ENCODE results near the gene HDHD2. TPM values are rescaled to one million over a fixed set of nuclear protein-coding genes. Genes with fewer than 3 reads are reported as not detected.

Gene HDHD2
- total RNA-seq, 1 experiment from 2014 or later = 24.4 TPM

GRCh38 chr18:47063096-47063495 is 87.2 kb downstream of the HDHD2 start:
- Histone ChIP-seq H3K4me3 (no peak overlapping the region), H3K9me3 (ENCODE audit: insufficient read depth, low read depth) (no peaks in the 10 kb centered on the region), H3K79me2 (ENCODE audit: low read depth) (no peaks in the 10 kb centered on the region), H3K36me3 (ENCODE audit: low read depth) (no peaks in the 10 kb centered on the region), H3K9me2 (ENCODE audit: insufficient read depth) (no peaks in the 10 kb centered on the region), H4K20me1 (ENCODE audit: insufficient read depth) (no peaks in the 10 kb centered on the region), H3K27me3 (ENCODE audit: insufficient read depth, low read depth) (no peaks in the 10 kb centered on the region), H3K4me2 (no peak overlapping the region), H3F3A (ENCODE audit: insufficient read depth, low read depth) (no peaks in the 10 kb centered on the region), H2AFZ (no peak overlapping the region), H3K4me1 (replicated peaks; ENCODE audit: insufficient read depth) (no peaks in the 10 kb centered on the region), H3K27ac (no peak overlapping the region)
- CTCF ChIA-PET = no interaction called here
- POLR2A ChIA-PET (ENCODE audit: unreplicated experiment) = no interaction called here
- no peak for DNase-seq
- no peak for TF ChIP-seq EZH2 (IDR thresholded peaks at IDR 0.05; ENCODE audit: low read depth)
- TF ChIP-seq, protein P1, sequence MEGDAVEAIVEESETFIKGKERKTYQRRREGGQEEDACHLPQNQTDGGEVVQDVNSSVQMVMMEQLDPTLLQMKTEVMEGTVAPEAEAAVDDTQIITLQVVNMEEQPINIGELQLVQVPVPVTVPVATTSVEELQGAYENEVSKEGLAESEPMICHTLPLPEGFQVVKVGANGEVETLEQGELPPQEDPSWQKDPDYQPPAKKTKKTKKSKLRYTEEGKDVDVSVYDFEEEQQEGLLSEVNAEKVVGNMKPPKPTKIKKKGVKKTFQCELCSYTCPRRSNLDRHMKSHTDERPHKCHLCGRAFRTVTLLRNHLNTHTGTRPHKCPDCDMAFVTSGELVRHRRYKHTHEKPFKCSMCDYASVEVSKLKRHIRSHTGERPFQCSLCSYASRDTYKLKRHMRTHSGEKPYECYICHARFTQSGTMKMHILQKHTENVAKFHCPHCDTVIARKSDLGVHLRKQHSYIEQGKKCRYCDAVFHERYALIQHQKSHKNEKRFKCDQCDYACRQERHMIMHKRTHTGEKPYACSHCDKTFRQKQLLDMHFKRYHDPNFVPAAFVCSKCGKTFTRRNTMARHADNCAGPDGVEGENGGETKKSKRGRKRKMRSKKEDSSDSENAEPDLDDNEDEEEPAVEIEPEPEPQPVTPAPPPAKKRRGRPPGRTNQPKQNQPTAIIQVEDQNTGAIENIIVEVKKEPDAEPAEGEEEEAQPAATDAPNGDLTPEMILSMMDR (conservative IDR thresholded peaks at IDR 0.05) = no peak
- intact Hi-C loops (cut with micrococcal nuclease; ENCODE audit: unreplicated experiment) = no loop called here
- BruUV-seq (replicated peaks) = no TSS peak

GRCh38 chr18:47062471-47062870 is 87.8 kb downstream of the HDHD2 start:
- Histone ChIP-seq H3K4me1 (replicated peaks; ENCODE audit: insufficient read depth) (no peaks in the 10 kb centered on the region), H3K9me2 (ENCODE audit: insufficient read depth) (no peaks in the 10 kb centered on the region), H3K9me3 (ENCODE audit: insufficient read depth, low read depth) (no peaks in the 10 kb centered on the region), H3K4me3 (no peak overlapping the region), H3K27me3 (ENCODE audit: insufficient read depth, low read depth) (no peaks in the 10 kb centered on the region), H4K20me1 (ENCODE audit: insufficient read depth) (no peaks in the 10 kb centered on the region), H3K4me2 (no peak overlapping the region), H2AFZ (no peak overlapping the region), H3K36me3 (ENCODE audit: low read depth) (no peaks in the 10 kb centered on the region), H3F3A (ENCODE audit: insufficient read depth, low read depth) (no peaks in the 10 kb centered on the region), H3K27ac (no peak overlapping the region), H3K79me2 (ENCODE audit: low read depth) (no peaks in the 10 kb centered on the region)
- ChIA-PET POLR2A (ENCODE audit: unreplicated experiment) (no interaction called here), CTCF (no interaction called here)
- no peak for TF ChIP-seq EZH2 (IDR thresholded peaks at IDR 0.05; ENCODE audit: low read depth)
- TF ChIP-seq, protein P1 (conservative IDR thresholded peaks at IDR 0.05) = no peak
- intact Hi-C loops (cut with micrococcal nuclease; ENCODE audit: unreplicated experiment) = no loop called here
- BruUV-seq (replicated peaks) = no TSS peak
- DNase-seq = no peak

Other genes starting within 250 kb of the HDHD2 start
- gene PIAS2, start 233.0 kb downstream of the HDHD2 start, total RNA-seq (2021) = 17.1 and 17.5 TPM in 2 replicates
- gene KATNAL2, start 232.9 kb downstream of the HDHD2 start, total RNA-seq (2021) = 9.0 and 9.4 TPM in 2 replicates
- gene ELOA2, start 114.9 kb downstream of the HDHD2 start, total RNA-seq (2021) = not detected in 2 replicates
- gene IER3IP1, start 25.9 kb upstream of the HDHD2 start, total RNA-seq (2021) = 8.8 and 9.1 TPM in 2 replicates
- not detected in 2 replicates for gene SKOR2, start 101.2 kb upstream of the HDHD2 start, total RNA-seq (2021)

All from PC-9 (cell line).